Adrenal gland (tissue), 12 donors: ENCODE data around the gene ZSCAN9. TPM values are rescaled to one million over a fixed set of nuclear protein-coding genes. Genes with fewer than 3 reads are reported as not detected.

Experiments used
- DNase-seq, 7 donors: peaks; one replicate each; pipeline ENCODE4 v3.0.0-alpha.2; 2019 to 2020
- H3K27ac ChIP-seq, 5 donors: fragments of 200-600 bp; sonication (generic) in 4 of 5; 1 replicate in 3 of 5; 2 replicates in 2 of 5; pipeline versions ENCODE4 v1.5.1 to v1.8.0; 2016 to 2020; ENCODE audit warnings: mild to moderate bottlenecking in 1 of 5
- H3K27me3 ChIP-seq: fragments of 200-600 bp; 2 replicates; pipeline ENCODE4 v1.8.0; 2021
- H3K36me3 ChIP-seq, 2 donors: fragments of 200-600 bp; replicated peaks in 1 of 2; 1 replicate in 1 of 2; 2 replicates in 1 of 2; pipeline versions ENCODE4 v1.5.1 to v1.8.0; 2018 to 2022
- H3K4me1 ChIP-seq, 2 donors: fragments of 200-600 bp; replicated peaks in 1 of 2; 1 replicate in 1 of 2; 2 replicates in 1 of 2; pipeline versions ENCODE4 v1.5.1 to v1.8.0; 2018 to 2021
- H3K4me3 ChIP-seq, 4 donors: fragments of 200-600 bp; sonication (generic) in 3 of 4; one replicate each; pipeline ENCODE4 v1.5.1; 2016 to 2018
- H3K9me3 ChIP-seq, 3 donors: fragments of 200-600 bp; sonication (generic) in 1 of 3; replicated peaks in 1 of 3; 1 replicate in 2 of 3; 2 replicates in 1 of 3; pipeline versions ENCODE4 v1.5.1 to v1.8.0; 2016 to 2021
- CTCF ChIP-seq, 6 experiments: fragments of 450-650 bp in 4 of 6; fragments of 200-600 bp in 2 of 6; sonication (generic) in 1 of 6; IDR thresholded peaks; 1 replicate in 5 of 6; 2 replicates in 1 of 6; pipeline versions ENCODE4 v1.5.1 to v1.8.0; 2016 to 2021; ENCODE audit warnings: antibody characterized with exemption in 6 of 6, mild to moderate bottlenecking in 2 of 6, moderate library complexity in 1 of 6
- POLR2A ChIP-seq, 2 donors: fragments of 450-650 bp; IDR thresholded peaks; one replicate each; pipeline ENCODE4 v1.6.1; 2017; ENCODE audit warnings: antibody characterized with exemption in 2 of 2, mild to moderate bottlenecking in 2 of 2, moderate library complexity in 1 of 2
- WGBS, 4 donors: extraction: QIAGEN DNeasy Blood & Tissue Kit in 2 of 4; methylation state at CpG; one replicate each; pipeline versions ENCODE4 v1.1.5 to v1.1.7; 2013 to 2017; 5-methylcytosine and 5-hydroxymethylcytosine counted together
- intact Hi-C, 2 donors: fragments of 100-400 bp; cut with DNase I; formaldehyde crosslinking; loops; one replicate each; pipeline versions ENCODE4 v1.14.1 to v1.15.0; 2022 to 2023
- polyA plus RNA-seq, 3 donors: library from polyadenylated mRNA; stranded (reverse); fragments of 200-250 nt in 2 of 3; fragments of 350-450 nt in 1 of 3; fragmentation: Illumina TruSeq in 1 of 3; extraction: RNeasy Lipid Tissue Mini Kit (QIAGEN cat#74804) in 1 of 3; gene quantifications; one replicate each; pipeline ENCODE4 v1.2.3, GENCODE V29; 2013 to 2014
- total RNA-seq, 9 donors: library from RNA; depleted of rRNA in 4 of 9; stranded (reverse); fragments of >200 nt in 4 of 9; fragments of 120-200 nt in 1 of 9; fragmentation: NEBNext Ultra II Directional in 1 of 9; extraction: Animal tissue kit (Norgen Biotek cat#: 25700) in 1 of 9; gene quantifications; one replicate each; pipeline versions ENCODE4 v1.1.0 to v1.2.4, GENCODE V29; 2013 to 2023
- donor health status: healthy with polysubstance abuse.
- donor health status: Bipolar disorder and iron deficiency.
- donor health status: DM: yes; HTN: yes; CAD: no.
- donor health status: DM: no; HTN: no; CAD: no.
- donor health status: DM: no; HTN: no; CAD: no.
- donor health status: DM: yes; HTN: yes; CAD: no.

ZSCAN9 gene
- total and polyA plus RNA-seq, 12 donors: 1.8 to 30.8 (median 11.7) TPM

- Histone ChIP-seq H3K27ac (no peak overlapping the region), H3K4me3 (no peak overlapping the region), H3K9me3 (no peaks in the 10 kb centered on the region), H3K4me1 (no peaks in the 10 kb centered on the region), H3K27me3 (peaks cover 73% of the 10 kb centered on the region), H3K36me3 (no peaks in the 10 kb centered on the region)
- intact Hi-C loops: loop anchor here in 1 of 2 donors (10.0 kb wide), 1 partner anchor 65 kb away; the partner anchor contains the start of gene ZKSCAN8
- TF ChIP-seq CTCF (IDR thresholded peaks at IDR 0.05) (no peak), POLR2A (IDR thresholded peaks at IDR 0.05) (no peak)
- DNase-seq: no peak
- WGBS, 4 donors: 43 to 53% (median 49%) methylated on average over 7 of the region's 7 CpGs
Observed at GRCh38 chr6:28209753-28210535, 15.1 kb upstream of the ZSCAN9 start.

DNA sequence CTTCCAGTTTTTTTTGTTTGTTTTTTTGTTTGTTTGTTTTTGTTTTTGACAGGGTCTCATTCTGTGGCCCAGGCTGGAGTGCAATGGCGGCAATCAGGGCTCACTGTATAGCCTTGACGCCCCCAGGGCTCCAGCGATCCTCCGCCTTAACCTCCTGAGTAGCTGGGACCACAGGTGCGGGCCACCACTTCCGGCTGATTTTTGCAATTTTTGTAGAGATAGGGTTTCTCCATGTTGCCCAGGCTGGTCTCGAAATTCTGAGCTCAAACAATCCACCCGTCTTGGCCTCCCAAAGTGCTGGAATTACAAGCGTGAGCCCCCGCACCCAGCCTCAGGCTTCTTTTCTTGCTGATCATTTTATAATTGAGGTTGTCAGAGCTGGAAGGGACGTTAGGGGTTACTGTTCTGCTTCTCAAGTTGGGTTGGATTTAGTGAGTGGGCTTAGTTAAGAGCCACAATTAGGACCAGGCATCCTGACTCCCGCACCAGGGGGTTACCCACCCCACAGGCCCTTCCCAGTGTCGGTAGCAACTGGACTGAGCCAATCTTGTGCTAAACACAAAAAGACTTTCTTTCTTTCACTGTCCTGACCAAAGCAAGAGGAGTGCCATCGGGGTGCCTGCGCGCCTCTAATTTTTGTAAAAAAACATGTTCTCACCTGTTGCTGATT lies 13.1 kb upstream of the ZSCAN9 start:
- Histone ChIP-seq H3K27me3 (peaks cover 65% of the 10 kb centered on the region), H3K9me3 (no peaks in the 10 kb centered on the region), H3K4me3 (peak overlapping the region in 1 of 4 donors; percentile 22), H3K4me1 (no peaks in the 10 kb centered on the region), H3K27ac (no peak overlapping the region), H3K36me3 (no peaks in the 10 kb centered on the region)
- intact Hi-C loops: loop anchor here in 1 of 2 donors (10.0 kb wide), 1 partner anchor 67 kb away; the partner anchor contains the start of gene ZKSCAN8
- 20 to 22% (median 20%) methylated on average over 15 to 16 of the region's 16 CpGs for WGBS, 4 donors
- DNase-seq: no peak
- TF ChIP-seq POLR2A (IDR thresholded peaks at IDR 0.05) (no peak), CTCF (IDR thresholded peaks at IDR 0.05) (no peak)

DNA sequence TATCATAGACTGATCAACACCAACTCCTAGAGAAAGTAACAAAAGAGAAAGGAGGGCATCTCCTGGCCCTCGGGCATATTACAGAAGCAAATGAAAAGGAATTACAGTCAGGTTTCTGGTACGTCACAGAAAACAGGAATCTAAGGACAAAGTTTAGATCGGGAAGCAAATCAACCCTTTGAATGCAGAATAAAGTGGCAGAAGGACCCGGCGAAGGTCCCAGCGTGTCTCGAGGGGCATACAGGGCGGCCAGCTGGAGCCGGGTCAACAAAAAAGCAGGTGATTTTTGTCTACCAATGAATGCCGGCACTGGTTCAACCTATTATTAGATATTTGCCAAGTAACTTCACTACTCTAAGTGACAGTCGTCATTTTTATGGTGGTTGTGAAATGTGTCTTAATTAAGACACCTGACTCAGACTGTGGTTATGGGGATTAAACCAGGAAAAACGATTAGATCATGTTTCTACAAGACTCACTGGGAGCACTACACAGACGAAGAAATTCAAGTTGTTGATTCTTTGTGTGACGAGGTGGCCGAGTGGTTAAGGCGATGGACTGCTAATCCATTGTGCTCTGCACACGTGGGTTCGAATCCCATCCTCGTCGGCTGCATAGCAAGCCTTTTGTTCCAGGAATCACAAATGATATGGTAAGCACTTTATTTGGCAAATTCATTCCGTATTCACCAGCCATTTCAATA lies 12.4 kb upstream of the ZSCAN9 start:
- no peak for TF ChIP-seq CTCF (IDR thresholded peaks at IDR 0.05)
- no peak for TF ChIP-seq POLR2A (IDR thresholded peaks at IDR 0.05)
- Histone ChIP-seq H3K4me3 (peak overlapping the region in 1 of 4 donors; percentile 22), H3K9me3 (no peaks in the 10 kb centered on the region), H3K27ac (peak overlapping the region in 1 of 5 donors; percentile 12), H3K36me3 (no peaks in the 10 kb centered on the region), H3K27me3 (peaks cover 60% of the 10 kb centered on the region), H3K4me1 (no peaks in the 10 kb centered on the region)
- 4 to 7% (median 6%) methylated on average over 21 of the region's 21 CpGs for WGBS, 4 donors
- DNase-seq: peak in 5 of 7 donors; percentile 37 to 63 (median 43)
- intact Hi-C loops: loop anchor here in 1 of 2 donors (10.0 kb wide), 1 partner anchor 68 kb away; the partner anchor contains the start of gene ZKSCAN8

DNA sequence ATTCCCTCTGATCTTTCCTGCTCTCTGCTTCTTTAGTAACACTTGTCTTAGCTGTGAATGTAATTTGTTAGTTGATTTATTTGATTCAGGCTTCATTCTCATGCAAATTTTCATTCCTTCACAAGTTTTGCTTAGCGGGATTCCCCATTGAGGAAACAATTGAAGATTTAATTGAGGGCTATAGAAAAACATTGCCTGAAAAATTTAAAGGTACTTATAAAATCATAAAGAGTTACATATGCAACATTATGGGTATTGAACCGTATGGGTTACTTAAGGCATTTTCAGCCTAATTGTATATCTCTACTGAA lies 11.9 kb upstream of the ZSCAN9 start:
- no peaks in the 10 kb centered on the region for H3K9me3 ChIP-seq
- no peak overlapping the region for H3K27ac ChIP-seq
- H3K27me3 ChIP-seq: peaks cover 56% of the 10 kb centered on the region
- no peaks in the 10 kb centered on the region for H3K36me3 ChIP-seq
- peaks cover 0 to 1% of the 10 kb centered on the region in 2 donors for H3K4me1 ChIP-seq
- H3K4me3 ChIP-seq: peak overlapping the region in 1 of 4 donors; percentile 22
- DNase-seq: no peak
- intact Hi-C loops: loop anchor here in 1 of 2 donors (10.0 kb wide), 1 partner anchor 68 kb away; the partner anchor contains the start of gene ZKSCAN8
- WGBS, 4 donors: 23 to 27% (median 25%) methylated on average over 2 of the region's 2 CpGs
- TF ChIP-seq POLR2A (IDR thresholded peaks at IDR 0.05) (no peak), CTCF (IDR thresholded peaks at IDR 0.05) (no peak)
